ENCODE results near the gene SIGLEC15. TPM values are rescaled to one million over a fixed set of nuclear protein-coding genes. Genes with fewer than 3 reads are reported as not detected.

SIGLEC15 gene
- polyA plus RNA-seq, 4 donors = 0.90 to 8.6 (median 1.8) TPM

DNA sequence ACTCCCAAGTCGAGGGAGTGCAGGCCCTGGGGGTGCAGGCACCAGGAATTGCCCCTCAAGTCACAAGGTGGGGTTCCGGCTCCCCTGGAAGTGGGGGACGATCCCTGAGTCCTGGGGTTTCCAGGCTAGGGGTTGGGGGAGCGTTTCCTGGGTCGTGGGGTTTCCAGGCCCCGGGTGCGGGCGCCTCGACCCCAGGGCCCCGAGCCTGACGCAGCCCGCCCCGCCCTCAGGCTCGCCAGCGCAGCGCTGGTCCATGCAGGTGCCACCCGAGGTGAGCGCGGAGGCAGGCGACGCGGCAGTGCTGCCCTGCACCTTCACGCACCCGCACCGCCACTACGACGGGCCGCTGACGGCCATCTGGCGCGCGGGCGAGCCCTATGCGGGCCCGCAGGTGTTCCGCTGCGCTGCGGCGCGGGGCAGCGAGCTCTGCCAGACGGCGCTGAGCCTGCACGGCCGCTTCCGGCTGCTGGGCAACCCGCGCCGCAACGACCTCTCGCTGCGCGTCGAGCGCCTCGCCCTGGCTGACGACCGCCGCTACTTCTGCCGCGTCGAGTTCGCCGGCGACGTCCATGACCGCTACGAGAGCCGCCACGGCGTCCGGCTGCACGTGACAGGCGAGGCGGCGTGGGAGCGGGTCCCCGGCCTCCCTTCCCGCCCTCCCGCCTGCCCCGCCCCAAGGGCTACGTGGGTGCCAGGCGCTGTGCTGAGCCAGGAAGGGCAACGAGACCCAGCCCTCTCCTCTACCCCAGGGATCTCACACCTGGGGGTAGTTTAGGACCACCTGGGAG lies 12.0 kb downstream of the SIGLEC15 start:
- Histone ChIP-seq H3K36me3 (ENCODE audit: control insufficient read depth in 3 of 3, insufficient read depth in 2 of 3, low read depth in 1 of 3, low read length in 3 of 3) (no peaks in the 10 kb centered on the region), H3K9me3 (ENCODE audit: control insufficient read depth in 2 of 2, insufficient read depth in 1 of 2, low read depth in 1 of 2, low read length in 1 of 2) (no peaks in the 10 kb centered on the region), H3K4me3 (ENCODE audit: low read depth in 1 of 3, low read length in 3 of 3) (peak overlapping the region in 1 of 3 donors; percentile 38), H3K4me1 (ENCODE audit: control insufficient read depth in 3 of 3, insufficient read depth in 2 of 3, low read depth in 1 of 3, low read length in 2 of 3) (peaks cover 5 to 59% (median 15%) of the 10 kb centered on the region in 3 donors), H3K27ac (ENCODE audit: low read depth in 1 of 3, low read length in 2 of 3) (peak overlapping the region; percentile 12 to 95 (median 89)), H3K27me3 (ENCODE audit: control insufficient read depth in 3 of 3, insufficient read depth in 3 of 3, low read length in 3 of 3) (peaks cover 0 to 14% (median 3%) of the 10 kb centered on the region in 3 donors)
- 9 to 16% (median 14%) methylated on average over 60 to 84 of the region's 84 CpGs for WGBS, 3 donors
- FAIRE-seq (no peak), DNase-seq (peak; percentile 76 to 85)

GRCh38 chr18:45838302-45839070 lies 13.0 kb downstream of the SIGLEC15 start:
- Histone ChIP-seq H3K27ac (ENCODE audit: low read depth in 1 of 3, low read length in 2 of 3) (peak overlapping the region in 1 of 3 donors; percentile 89), H3K27me3 (ENCODE audit: control insufficient read depth in 3 of 3, insufficient read depth in 3 of 3, low read length in 3 of 3) (peaks cover 0 to 14% (median 3%) of the 10 kb centered on the region in 3 donors), H3K9me3 (ENCODE audit: control insufficient read depth in 2 of 2, insufficient read depth in 1 of 2, low read depth in 1 of 2, low read length in 1 of 2) (no peaks in the 10 kb centered on the region), H3K4me3 (ENCODE audit: low read depth in 1 of 3, low read length in 3 of 3) (peak overlapping the region in 1 of 3 donors; percentile 38), H3K36me3 (ENCODE audit: control insufficient read depth in 3 of 3, insufficient read depth in 2 of 3, low read depth in 1 of 3, low read length in 3 of 3) (no peaks in the 10 kb centered on the region), H3K4me1 (ENCODE audit: control insufficient read depth in 3 of 3, insufficient read depth in 2 of 3, low read depth in 1 of 3, low read length in 2 of 3) (peaks cover 0 to 56% (median 15%) of the 10 kb centered on the region in 3 donors)
- FAIRE-seq (no peak), DNase-seq (peak; percentile 28 to 73)
- 25 to 42% (median 41%) methylated on average over 41 to 53 of the region's 53 CpGs for WGBS, 3 donors

DNA sequence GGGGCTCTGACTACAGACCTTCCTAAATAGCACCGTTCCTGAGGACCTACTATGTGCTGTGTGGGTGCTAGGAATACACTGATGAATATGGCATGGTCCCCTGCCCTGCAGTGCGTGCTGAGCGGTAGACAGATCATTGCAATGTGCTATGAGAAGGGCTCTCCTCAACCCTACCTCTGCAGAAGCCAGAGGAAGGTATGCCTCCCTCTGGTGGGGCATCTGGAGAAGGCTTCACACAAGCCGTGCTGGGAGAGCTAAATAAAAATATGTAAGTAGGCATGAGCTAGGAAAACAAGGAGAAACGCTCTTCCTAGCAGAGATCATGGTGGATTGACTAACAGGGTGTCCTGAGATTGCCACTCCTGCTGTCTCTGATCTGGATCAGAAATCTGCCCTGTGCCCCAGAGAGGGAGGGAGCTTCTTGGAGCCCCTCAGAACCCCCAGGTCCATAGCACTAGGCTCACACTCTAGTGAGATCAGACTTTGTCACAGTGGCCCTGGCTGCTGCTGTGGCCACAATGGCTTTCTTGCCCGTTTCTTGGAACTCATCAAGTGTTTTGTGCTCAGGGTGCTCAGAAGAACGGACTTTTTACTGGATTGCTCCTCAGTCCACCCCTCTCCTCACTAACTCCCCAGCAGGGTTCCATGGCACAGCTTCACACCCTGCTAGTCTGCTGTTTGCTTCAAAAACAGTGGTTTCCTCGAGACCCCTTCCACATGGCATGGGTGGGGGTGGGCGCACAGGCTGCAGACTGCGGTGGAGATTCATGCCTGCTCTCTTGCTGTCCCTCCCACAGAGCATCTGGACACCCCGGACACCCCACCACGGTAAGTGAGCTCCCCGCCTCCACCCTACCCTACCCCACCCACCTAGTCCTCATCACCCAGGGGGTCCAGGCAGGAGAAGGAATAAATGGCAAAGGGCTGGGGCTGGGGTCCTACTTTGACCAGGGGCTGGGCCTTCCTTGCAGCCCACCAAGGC lies 14.2 kb downstream of the SIGLEC15 start:
- H3K4me1 ChIP-seq (ENCODE audit: control insufficient read depth in 3 of 3, insufficient read depth in 2 of 3, low read depth in 1 of 3, low read length in 2 of 3) = peaks cover 0 to 44% (median 12%) of the 10 kb centered on the region in 3 donors
- 56 to 65% (median 62%) methylated on average over 12 to 13 of the region's 13 CpGs for WGBS, 3 donors
- no peaks in the 10 kb centered on the region for H3K36me3 ChIP-seq (ENCODE audit: control insufficient read depth in 3 of 3, insufficient read depth in 2 of 3, low read depth in 1 of 3, low read length in 3 of 3)
- H3K9me3 ChIP-seq (ENCODE audit: control insufficient read depth in 2 of 2, insufficient read depth in 1 of 2, low read depth in 1 of 2, low read length in 1 of 2) = no peaks in the 10 kb centered on the region
- FAIRE-seq = no peak
- H3K27me3 ChIP-seq (ENCODE audit: control insufficient read depth in 3 of 3, insufficient read depth in 3 of 3, low read length in 3 of 3) = peaks cover 0 to 14% (median 3%) of the 10 kb centered on the region in 3 donors
- DNase-seq = peak; percentile 81 to 85
- no peak overlapping the region for H3K27ac ChIP-seq (ENCODE audit: low read depth in 1 of 3, low read length in 2 of 3)
- peak overlapping the region in 1 of 3 donors; percentile 37 for H3K4me3 ChIP-seq (ENCODE audit: low read depth in 1 of 3, low read length in 3 of 3)

GRCh38 chr18:45841060-45841764 lies 15.7 kb downstream of the SIGLEC15 start:
- FAIRE-seq = no peak
- H3K36me3 ChIP-seq (ENCODE audit: control insufficient read depth in 3 of 3, insufficient read depth in 2 of 3, low read depth in 1 of 3, low read length in 3 of 3) = no peaks in the 10 kb centered on the region
- 80 to 84% (median 81%) methylated on average over 17 of the region's 17 CpGs for WGBS, 3 donors
- no peak overlapping the region for H3K27ac ChIP-seq (ENCODE audit: low read depth in 1 of 3, low read length in 2 of 3)
- H3K4me1 ChIP-seq (ENCODE audit: control insufficient read depth in 3 of 3, insufficient read depth in 2 of 3, low read depth in 1 of 3, low read length in 2 of 3) = peaks cover 0 to 30% (median 10%) of the 10 kb centered on the region in 3 donors
- H3K9me3 ChIP-seq (ENCODE audit: control insufficient read depth in 2 of 2, insufficient read depth in 1 of 2, low read depth in 1 of 2, low read length in 1 of 2) = no peaks in the 10 kb centered on the region
- DNase-seq = no peak
- H3K27me3 ChIP-seq (ENCODE audit: control insufficient read depth in 3 of 3, insufficient read depth in 3 of 3, low read length in 3 of 3) = peaks cover 0 to 14% (median 3%) of the 10 kb centered on the region in 3 donors
- no peak overlapping the region for H3K4me3 ChIP-seq (ENCODE audit: low read depth in 1 of 3, low read length in 3 of 3)

GRCh38 chr18:45841765-45842442 lies 16.4 kb downstream of the SIGLEC15 start:
- WGBS, 3 donors = 90 to 95% (median 92%) methylated on average over 12 of the region's 12 CpGs

GRCh38 chr18:45843019-45843418 lies 17.5 kb downstream of the SIGLEC15 start:
- H3K36me3 ChIP-seq (ENCODE audit: control insufficient read depth in 3 of 3, insufficient read depth in 2 of 3, low read depth in 1 of 3, low read length in 3 of 3) = no peaks in the 10 kb centered on the region
- H3K4me3 ChIP-seq (ENCODE audit: low read depth in 1 of 3, low read length in 3 of 3) = no peak overlapping the region
- H3K27ac ChIP-seq (ENCODE audit: low read depth in 1 of 3, low read length in 2 of 3) = no peak overlapping the region
- DNase-seq (no peak), FAIRE-seq (no peak)
- H3K27me3 ChIP-seq (ENCODE audit: control insufficient read depth in 3 of 3, insufficient read depth in 3 of 3, low read length in 3 of 3) = peaks cover 0 to 9% (median 3%) of the 10 kb centered on the region in 3 donors
- no peaks in the 10 kb centered on the region for H3K9me3 ChIP-seq (ENCODE audit: control insufficient read depth in 2 of 2, insufficient read depth in 1 of 2, low read depth in 1 of 2, low read length in 1 of 2)
- peaks cover 0 to 17% (median 0%) of the 10 kb centered on the region in 3 donors for H3K4me1 ChIP-seq (ENCODE audit: control insufficient read depth in 3 of 3, insufficient read depth in 2 of 3, low read depth in 1 of 3, low read length in 2 of 3)
- WGBS, 3 donors = 73 to 83% (median 81%) methylated on average over 8 to 9 of the region's 9 CpGs

More at GRCh38 chr18:45841765-45842442, 16.4 kb downstream of the SIGLEC15 start:
- no peak overlapping the region for H3K4me3 ChIP-seq (ENCODE audit: low read depth in 1 of 3, low read length in 3 of 3)
- H3K27me3 ChIP-seq (ENCODE audit: control insufficient read depth in 3 of 3, insufficient read depth in 3 of 3, low read length in 3 of 3) = peaks cover 0 to 14% (median 3%) of the 10 kb centered on the region in 3 donors
- no peaks in the 10 kb centered on the region for H3K36me3 ChIP-seq (ENCODE audit: control insufficient read depth in 3 of 3, insufficient read depth in 2 of 3, low read depth in 1 of 3, low read length in 3 of 3)
- no peak for DNase-seq
- FAIRE-seq = no peak
- peaks cover 0 to 24% (median 6%) of the 10 kb centered on the region in 3 donors for H3K4me1 ChIP-seq (ENCODE audit: control insufficient read depth in 3 of 3, insufficient read depth in 2 of 3, low read depth in 1 of 3, low read length in 2 of 3)
- no peak overlapping the region for H3K27ac ChIP-seq (ENCODE audit: low read depth in 1 of 3, low read length in 2 of 3)
- H3K9me3 ChIP-seq (ENCODE audit: control insufficient read depth in 2 of 2, insufficient read depth in 1 of 2, low read depth in 1 of 2, low read length in 1 of 2) = no peaks in the 10 kb centered on the region

DNA sequence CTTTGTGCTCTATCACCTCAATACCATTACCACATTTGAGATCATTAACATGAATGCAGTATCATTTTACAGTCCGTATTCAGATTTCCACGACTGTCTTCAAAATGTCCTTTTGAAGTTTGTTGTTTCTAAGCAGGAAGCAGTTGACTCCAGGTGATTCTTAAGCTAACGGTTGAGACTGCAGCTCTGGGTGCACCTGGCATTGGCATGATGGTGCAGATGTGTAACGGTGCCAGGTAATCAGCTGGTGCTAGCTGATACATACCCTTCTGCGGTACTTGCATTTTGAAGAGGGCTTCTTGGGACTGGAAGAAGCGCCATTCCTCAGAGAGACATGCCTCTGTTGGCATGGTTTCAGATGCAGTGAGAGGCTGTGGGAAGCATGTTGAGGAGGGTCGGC lies 19.5 kb downstream of the SIGLEC15 start:
- Histone ChIP-seq H3K27ac (ENCODE audit: low read depth in 1 of 3, low read length in 2 of 3) (no peak overlapping the region), H3K4me3 (ENCODE audit: low read depth in 1 of 3, low read length in 3 of 3) (no peak overlapping the region), H3K27me3 (ENCODE audit: control insufficient read depth in 3 of 3, insufficient read depth in 3 of 3, low read length in 3 of 3) (peaks cover 0 to 2% (median 0%) of the 10 kb centered on the region in 3 donors), H3K9me3 (ENCODE audit: control insufficient read depth in 2 of 2, insufficient read depth in 1 of 2, low read depth in 1 of 2, low read length in 1 of 2) (no peaks in the 10 kb centered on the region), H3K36me3 (ENCODE audit: control insufficient read depth in 3 of 3, insufficient read depth in 2 of 3, low read depth in 1 of 3, low read length in 3 of 3) (peaks cover 0 to 15% (median 2%) of the 10 kb centered on the region in 3 donors), H3K4me1 (ENCODE audit: control insufficient read depth in 3 of 3, insufficient read depth in 2 of 3, low read depth in 1 of 3, low read length in 2 of 3) (peaks cover 0 to 10% (median 0%) of the 10 kb centered on the region in 3 donors)
- 26 to 70% (median 44%) methylated on average over 7 of the region's 7 CpGs for WGBS, 3 donors
- FAIRE-seq (no peak), DNase-seq (no peak)
